ENCODE results near the gene MARCHF3. TPM values are rescaled to one million over a fixed set of nuclear protein-coding genes. Genes with fewer than 3 reads are reported as not detected.

Gene MARCHF3
- total and polyA plus RNA-seq, 2 donors from 2014 or later: 1.5 to 8.0 TPM

GRCh38 chr5:126927429-126927828, 102.9 kb downstream of the MARCHF3 start:
- H3K4me1 ChIP-seq (ENCODE audit: control insufficient read depth in 2 of 3, insufficient read depth in 2 of 3, low read depth in 1 of 3, low read length in 3 of 3): no peaks in the 10 kb centered on the region
- no peak overlapping the region for H3K4me3 ChIP-seq (ENCODE audit: low read length in 3 of 3)
- H3K27me3 ChIP-seq (ENCODE audit: control insufficient read depth, insufficient read depth, low read length): no peaks in the 10 kb centered on the region
- H3K36me3 ChIP-seq (ENCODE audit: control insufficient read depth in 2 of 3, insufficient read depth in 3 of 3, low read length in 3 of 3): no peaks in the 10 kb centered on the region
- no peak for FAIRE-seq
- no peak overlapping the region for H3K9ac ChIP-seq (ENCODE audit: low read length in 3 of 3)
- intact Hi-C loops (cut with DNase I): no loop called here
- DNase-seq: peak in 4 of 5 donors; percentile 68 to 90 (median 82)
- no peak for TF ChIP-seq CTCF (IDR thresholded peaks at IDR 0.05; ENCODE audit: borderline replicate concordance, extremely low read depth, insufficient read depth)
- H3K27ac ChIP-seq (ENCODE audit: low read depth in 2 of 2, low read length in 2 of 2): no peak overlapping the region
- no peaks in the 10 kb centered on the region for H3K9me3 ChIP-seq (ENCODE audit: control insufficient read depth in 2 of 3, insufficient read depth in 1 of 3, low read length in 3 of 3)

DNA sequence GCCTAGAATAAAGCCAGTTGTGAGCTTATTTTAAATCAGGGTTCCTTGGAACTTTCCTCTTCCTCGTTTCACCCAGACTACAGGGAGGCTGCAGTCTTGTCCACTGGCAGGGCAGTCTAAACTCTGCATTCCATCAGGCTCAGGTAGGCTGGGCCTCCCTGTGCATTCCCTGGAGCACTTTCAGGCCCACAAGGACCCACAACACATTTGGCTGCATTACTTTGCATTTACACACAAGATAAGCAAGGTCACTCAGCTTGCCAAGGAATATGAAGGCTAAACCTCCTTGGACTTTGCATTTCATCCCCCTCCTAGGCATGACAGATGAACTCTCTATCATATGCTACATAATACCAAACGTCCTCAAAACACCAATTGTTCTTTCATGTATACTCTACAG, 104.2 kb downstream of the MARCHF3 start:
- no peak overlapping the region for H3K4me3 ChIP-seq (ENCODE audit: low read length in 3 of 3)
- no peaks in the 10 kb centered on the region for H3K36me3 ChIP-seq (ENCODE audit: control insufficient read depth in 2 of 3, insufficient read depth in 3 of 3, low read length in 3 of 3)
- DNase-seq: no peak
- no peaks in the 10 kb centered on the region for H3K27me3 ChIP-seq (ENCODE audit: control insufficient read depth, insufficient read depth, low read length)
- no peak for TF ChIP-seq CTCF (IDR thresholded peaks at IDR 0.05; ENCODE audit: borderline replicate concordance, extremely low read depth, insufficient read depth)
- H3K9ac ChIP-seq (ENCODE audit: low read length in 3 of 3): no peak overlapping the region
- H3K27ac ChIP-seq (ENCODE audit: low read depth in 2 of 2, low read length in 2 of 2): no peak overlapping the region
- no peaks in the 10 kb centered on the region for H3K4me1 ChIP-seq (ENCODE audit: control insufficient read depth in 2 of 3, insufficient read depth in 2 of 3, low read depth in 1 of 3, low read length in 3 of 3)
- no peaks in the 10 kb centered on the region for H3K9me3 ChIP-seq (ENCODE audit: control insufficient read depth in 2 of 3, insufficient read depth in 1 of 3, low read length in 3 of 3)
- intact Hi-C loops (cut with DNase I): no loop called here
- no peak for FAIRE-seq

GRCh38 chr5:126925482-126925881, 104.9 kb downstream of the MARCHF3 start:
- no peaks in the 10 kb centered on the region for H3K9me3 ChIP-seq (ENCODE audit: control insufficient read depth in 2 of 3, insufficient read depth in 1 of 3, low read length in 3 of 3)
- H3K4me1 ChIP-seq (ENCODE audit: control insufficient read depth in 2 of 3, insufficient read depth in 2 of 3, low read depth in 1 of 3, low read length in 3 of 3): no peaks in the 10 kb centered on the region
- no peak for FAIRE-seq
- intact Hi-C loops (cut with DNase I): no loop called here
- no peaks in the 10 kb centered on the region for H3K27me3 ChIP-seq (ENCODE audit: control insufficient read depth, insufficient read depth, low read length)
- no peak for TF ChIP-seq CTCF (IDR thresholded peaks at IDR 0.05; ENCODE audit: borderline replicate concordance, extremely low read depth, insufficient read depth)
- H3K4me3 ChIP-seq (ENCODE audit: low read length in 3 of 3): no peak overlapping the region
- H3K9ac ChIP-seq (ENCODE audit: low read length in 3 of 3): no peak overlapping the region
- H3K36me3 ChIP-seq (ENCODE audit: control insufficient read depth in 2 of 3, insufficient read depth in 3 of 3, low read length in 3 of 3): no peaks in the 10 kb centered on the region
- no peak overlapping the region for H3K27ac ChIP-seq (ENCODE audit: low read depth in 2 of 2, low read length in 2 of 2)
- no peak for DNase-seq
